HUDEP-2 (cell line): ENCODE results near the gene RFX8.
"Not testable (repeated sequence)": the region's sequence is repeated elsewhere in the genome, so short reads cannot be mapped to it uniquely, and the experiment has no call there.

Source experiments
- DNase-seq, 76 experiments: peaks; one replicate each; lab custom pipeline; 2025; ENCODE audit not compliant: unreplicated experiment in 76 of 76; lab: John Stamatoyannopoulos, UW

Gene RFX8

GRCh38 chr2:101355401-101356054, 119.4 kb downstream of the RFX8 start:
- DNase-seq = no peak

- no peak for DNase-seq
Measured at GRCh38 chr2:101354420-101355311, 120.2 kb downstream of the RFX8 start.

GRCh38 chr2:101352631-101353030, 122.3 kb downstream of the RFX8 start:
- DNase-seq = not testable (repeated sequence)

DNA sequence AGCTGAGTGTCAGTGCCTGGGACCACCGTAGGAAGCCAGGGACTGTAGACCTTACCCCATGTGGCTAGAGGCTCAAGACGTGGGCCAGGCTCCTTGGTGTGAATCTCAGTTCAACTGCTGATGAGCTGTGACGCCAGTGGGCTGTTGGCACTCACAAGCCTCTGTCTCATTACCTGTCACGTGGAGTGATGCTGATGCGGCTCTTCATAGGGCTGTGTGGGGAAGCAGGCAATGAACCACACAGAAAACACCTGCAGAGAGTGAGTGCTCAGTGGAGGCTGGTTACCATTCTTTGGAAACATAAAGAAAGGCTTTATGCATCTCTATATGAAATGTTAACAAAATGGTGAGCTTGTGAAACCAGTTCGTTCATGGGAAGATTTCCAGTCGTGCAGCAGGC, 123.7 kb downstream of the RFX8 start:
- DNase-seq = peak in 1 of 76 experiments; percentile 2

GRCh38 chr2:101349893-101350662, 124.8 kb downstream of the RFX8 start:
- DNase-seq = no peak

GRCh38 chr2:101348883-101349282, 126.0 kb downstream of the RFX8 start:
- no peak for DNase-seq
